ENCODE data around the gene LAMTOR1. TPM values are rescaled to one million over a fixed set of nuclear protein-coding genes. Genes with fewer than 3 reads are reported as not detected.
"Not testable (repeated sequence)": the region's sequence is repeated elsewhere in the genome, so short reads cannot be mapped to it uniquely, and the experiment has no call there.

LAMTOR1 gene
- total and polyA plus RNA-seq, 2 of the 8 experiments (the other 6 are each of a cell fraction or from before 2014, with no cell fraction given): 82.1 to 160 TPM

- TF ChIP-seq SIX5 (IDR thresholded peaks at IDR 0.05; ENCODE audit: low read depth, low read length): no peak
- TF ChIP-seq RNF2 (IDR thresholded peaks at IDR 0.05; ENCODE audit: borderline replicate concordance, low read depth, low read length, missing control alignments, poor library complexity, severe bottlenecking): no peak
- TF ChIP-seq TAF1 (IDR thresholded peaks at IDR 0.05; ENCODE audit: low read depth, low read length): no peak
- TF ChIP-seq RXRA (IDR thresholded peaks at IDR 0.05; ENCODE audit: insufficient read depth, low read depth, low read length): no peak
- TF ChIP-seq BCL11A (IDR thresholded peaks at IDR 0.05; ENCODE audit: low read depth in 2 of 2, low read length in 2 of 2): no peak
- TF ChIP-seq CHD1 (IDR thresholded peaks at IDR 0.05; ENCODE audit: low read depth, low read length): no peak
Measured at GRCh38 chr11:72135891-72136683, 33.0 kb upstream of the LAMTOR1 start (continued).

DNA sequence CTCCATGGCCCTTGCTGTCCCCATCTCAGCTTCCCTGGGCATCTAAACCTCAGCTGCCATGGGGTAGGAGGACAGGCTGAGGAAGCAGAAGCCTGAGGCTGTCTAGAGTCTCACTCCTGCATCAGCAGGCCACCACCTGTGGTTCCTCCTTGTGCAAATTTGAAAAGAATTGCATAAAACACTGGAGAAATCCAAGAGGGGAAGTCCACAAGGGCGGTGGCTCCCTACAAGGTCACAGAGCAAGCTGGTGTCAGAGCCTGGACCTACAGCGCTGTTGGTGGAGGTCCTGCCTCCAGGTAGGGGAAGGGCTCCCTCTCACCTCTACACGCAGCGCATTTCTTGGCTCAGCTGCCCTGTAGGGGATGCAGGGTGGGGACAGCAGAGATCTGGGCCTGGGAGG is 32.4 kb upstream of the LAMTOR1 start, which contains the start of gene FOLR3:
FOLR3 (plus strand) TSS at position 253 of the 400 bp plus-strand sequence. CDS start 228 bp downstream, outside the sequence.
- H4K8ac ChIP-seq (ENCODE audit: extremely low read depth, insufficient read depth, low read length): peak within 1 kb of the TSS; percentile 14; the same call in 1 of the 2 replicates
- H3K14ac ChIP-seq (ENCODE audit: insufficient read length); H4K91ac ChIP-seq (replicated peaks; ENCODE audit: insufficient read length, low read length); H3K18ac ChIP-seq (ENCODE audit: extremely low read depth, low read length); H3K4me3 ChIP-seq (ENCODE audit: extremely low read depth in 1 of 4, insufficient read depth in 2 of 4, low read depth in 3 of 4, low read length in 4 of 4); H3K9me3 ChIP-seq (ENCODE audit: insufficient read depth in 2 of 2, low read depth in 1 of 2, low read length in 1 of 2); H3K23ac ChIP-seq (ENCODE audit: insufficient read length); H2BK120ac ChIP-seq (replicated peaks; ENCODE audit: low read depth, low read length); H2BK12ac ChIP-seq (ENCODE audit: low read depth, low read length); H3K27ac ChIP-seq (ENCODE audit: low read depth, low read length); H3K4me2 ChIP-seq (ENCODE audit: insufficient read depth in 1 of 2, low read depth in 2 of 2, low read length in 2 of 2); H3K27me3 ChIP-seq (replicated peaks in 1 of 4; ENCODE audit: control insufficient read depth in 3 of 4, extremely low read depth in 1 of 4, insufficient read depth in 3 of 4, low read length in 3 of 4); H3K79me1 ChIP-seq (ENCODE audit: low read depth, low read length); H3K36me3 ChIP-seq (ENCODE audit: control insufficient read depth in 2 of 4, insufficient read depth in 4 of 4, low read length in 3 of 4); H2AFZ ChIP-seq (ENCODE audit: low read length); H2AK5ac ChIP-seq (ENCODE audit: low read depth, low read length); DNase-seq (ENCODE audit: low read depth in 1 of 2, low spot score in 2 of 2); H3K56ac ChIP-seq (replicated peaks; ENCODE audit: insufficient read length, low read depth, low read length); H2BK5ac ChIP-seq (ENCODE audit: low read depth, low read length); H3K4me1 ChIP-seq (replicated peaks in 1 of 4; ENCODE audit: control insufficient read depth in 3 of 4, insufficient read depth in 4 of 4, low read length in 3 of 4); H3K79me2 ChIP-seq (ENCODE audit: control insufficient read depth in 1 of 2, insufficient read depth in 2 of 2, low read length in 2 of 2); H4K20me1 ChIP-seq (replicated peaks in 1 of 2; ENCODE audit: control insufficient read depth in 1 of 2, insufficient read depth in 2 of 2, low read length in 2 of 2); H2BK15ac ChIP-seq (ENCODE audit: low read length); H3K9ac ChIP-seq (replicated peaks in 1 of 4; ENCODE audit: extremely low read depth in 1 of 4, low read depth in 3 of 4, low read length in 3 of 4); H4K5ac ChIP-seq (ENCODE audit: insufficient read length, low read depth, low read length); H3K23me2 ChIP-seq (ENCODE audit: low read depth, low read length); H3K4ac ChIP-seq (replicated peaks; ENCODE audit: insufficient read length, low read depth, low read length); H2BK20ac ChIP-seq (ENCODE audit: low read length); POLR2A ChIA-PET (ENCODE audit: partially characterized antibody); FAIRE-seq: not testable (repeated sequence)
- WGBS, 2 experiments (ENCODE audit: extremely low coverage in 1 of 2, insufficient coverage in 1 of 2, insufficient read length in 1 of 2, insufficient replicate concordance in 2 of 2, low coverage in 1 of 2, low lambda C conversion rate in 2 of 2, missing lambda C conversion rate in 1 of 2): 93% methylated on average over 3 of the region's 4 CpGs; no CpG with 5 or more reads in 1 of the 2 experiments
- CTCF ChIA-PET (ENCODE audit: partially characterized antibody): interaction anchor here (0.6 to 1.6 kb wide), 2 partner anchors 9 to 168 kb away, joined by 6 to 9 read pairs; no protein-coding TSS in a partner anchor
